Measurements from ENCODE around the gene LRRK2. TPM values are rescaled to one million over a fixed set of nuclear protein-coding genes. Genes with fewer than 3 reads are reported as not detected.
"Not testable (repeated sequence)": the region's sequence is repeated elsewhere in the genome, so short reads cannot be mapped to it uniquely, and the experiment has no call there.

The LRRK2 gene
- total and polyA plus RNA-seq, 5 experiments from 2014 or later: 0.05 to 1.7 (median 0.75) TPM; not detected in 1

GRCh38 chr12:40338621-40339020, 113.8 kb downstream of the LRRK2 start:
- no peak for ATAC-seq
- H3K4me3 Mint-ChIP-seq: no peak overlapping the region

GRCh38 chr12:40342010-40342409, 117.2 kb downstream of the LRRK2 start:
- POLR2A ChIA-PET: no interaction called here
- no peaks in the 10 kb centered on the region for H3K36me3 Mint-ChIP-seq

More at GRCh38 chr12:40338621-40339020, 113.8 kb downstream of the LRRK2 start:
- Mint-ChIP-seq H3K27ac (no peak overlapping the region), H3K36me3 (no peaks in the 10 kb centered on the region), H3K27me3 (peaks cover 0 to 4% (median 0%) of the 10 kb centered on the region in 5 donors), H3K9me3 (peaks cover 0 to 6% (median 0%) of the 10 kb centered on the region in 9 donors), H3K4me1 (no peaks in the 10 kb centered on the region)
- no peak for DNase-seq
- POLR2A ChIA-PET: no interaction called here

GRCh38 chr12:40343124-40343523, 118.3 kb downstream of the LRRK2 start:
- Mint-ChIP-seq H3K4me3 (no peak overlapping the region), H3K4me1 (no peaks in the 10 kb centered on the region), H3K27ac (no peak overlapping the region), H3K27me3 (no peaks in the 10 kb centered on the region), H3K9me3 (no peaks in the 10 kb centered on the region), H3K36me3 (no peaks in the 10 kb centered on the region)
- POLR2A ChIA-PET: no interaction called here
- ATAC-seq: no peak
- DNase-seq: no peak

More at GRCh38 chr12:40342010-40342409, 117.2 kb downstream of the LRRK2 start:
- no peak overlapping the region for H3K4me3 Mint-ChIP-seq
- no peaks in the 10 kb centered on the region for H3K27me3 Mint-ChIP-seq
- no peak for ATAC-seq
- no peaks in the 10 kb centered on the region for H3K9me3 Mint-ChIP-seq
- no peaks in the 10 kb centered on the region for H3K4me1 Mint-ChIP-seq
- DNase-seq: no peak
- no peak overlapping the region for H3K27ac Mint-ChIP-seq

- POLR2A ChIA-PET: no interaction called here
- Mint-ChIP-seq H3K4me3 (no peak overlapping the region), H3K4me1 (no peaks in the 10 kb centered on the region), H3K27me3 (no peaks in the 10 kb centered on the region), H3K36me3 (no peaks in the 10 kb centered on the region), H3K9me3 (no peaks in the 10 kb centered on the region), H3K27ac (no peak overlapping the region)
- ATAC-seq (no peak), DNase-seq (no peak)
Measured at GRCh38 chr12:40344312-40344711, 119.5 kb downstream of the LRRK2 start.

GRCh38 chr12:40351976-40352375, 127.2 kb downstream of the LRRK2 start:
- Mint-ChIP-seq H3K4me1 (no peaks in the 10 kb centered on the region), H3K4me3 (no peak overlapping the region), H3K27me3 (no peaks in the 10 kb centered on the region), H3K9me3 (peaks cover 0 to 9% (median 5%) of the 10 kb centered on the region in 9 donors), H3K36me3 (no peaks in the 10 kb centered on the region), H3K27ac (no peak overlapping the region)
- DNase-seq (no peak), ATAC-seq (no peak)
- POLR2A ChIA-PET: no interaction called here

- H3K27ac Mint-ChIP-seq: no peak overlapping the region
- peaks cover 0 to 6% (median 0%) of the 10 kb centered on the region in 9 donors for H3K9me3 Mint-ChIP-seq
- no peak overlapping the region for H3K4me3 Mint-ChIP-seq
- no peaks in the 10 kb centered on the region for H3K4me1 Mint-ChIP-seq
- DNase-seq: no peak
- H3K27me3 Mint-ChIP-seq: no peaks in the 10 kb centered on the region
- POLR2A ChIA-PET: no interaction called here
- H3K36me3 Mint-ChIP-seq: no peaks in the 10 kb centered on the region
- no peak for ATAC-seq
Measured at GRCh38 chr12:40375076-40375475, 150.3 kb downstream of the LRRK2 start.

- Mint-ChIP-seq H3K4me1 (no peaks in the 10 kb centered on the region), H3K27me3 (no peaks in the 10 kb centered on the region), H3K36me3 (no peaks in the 10 kb centered on the region), H3K4me3 (no peak overlapping the region), H3K27ac (no peak overlapping the region), H3K9me3 (peaks cover 0 to 6% (median 0%) of the 10 kb centered on the region in 9 donors)
- POLR2A ChIA-PET: no interaction called here
- DNase-seq (no peak), ATAC-seq (no peak)
Measured at GRCh38 chr12:40376533-40377267, 151.9 kb downstream of the LRRK2 start.

- Mint-ChIP-seq H3K9me3 (peaks cover 0 to 6% (median 0%) of the 10 kb centered on the region in 9 donors), H3K27ac (no peak overlapping the region), H3K4me1 (no peaks in the 10 kb centered on the region), H3K27me3 (no peaks in the 10 kb centered on the region), H3K36me3 (no peaks in the 10 kb centered on the region), H3K4me3 (no peak overlapping the region)
- POLR2A ChIA-PET: no interaction called here
- no peak for ATAC-seq
- no peak for DNase-seq
Measured at GRCh38 chr12:40378691-40379090, 153.9 kb downstream of the LRRK2 start.

- DNase-seq (no peak), ATAC-seq (no peak)
- Mint-ChIP-seq H3K27me3 (no peaks in the 10 kb centered on the region), H3K9me3 (peaks cover 0 to 5% (median 0%) of the 10 kb centered on the region in 9 donors), H3K36me3 (no peaks in the 10 kb centered on the region), H3K4me3 (no peak overlapping the region), H3K27ac (no peak overlapping the region), H3K4me1 (no peaks in the 10 kb centered on the region)
- POLR2A ChIA-PET: no interaction called here
Measured at GRCh38 chr12:40382217-40382616, 157.4 kb downstream of the LRRK2 start.

- POLR2A ChIA-PET, DNase-seq, ATAC-seq, H3K4me3 Mint-ChIP-seq, H3K36me3 Mint-ChIP-seq, H3K27ac Mint-ChIP-seq, H3K4me1 Mint-ChIP-seq, H3K27me3 Mint-ChIP-seq, H3K9me3 Mint-ChIP-seq: not testable (repeated sequence)
Measured at GRCh38 chr12:40387279-40387678, 162.5 kb downstream of the LRRK2 start.

GRCh38 chr12:40390980-40391379, 166.2 kb downstream of the LRRK2 start:
- Mint-ChIP-seq H3K27me3 (no peaks in the 10 kb centered on the region), H3K4me1 (peaks cover 0 to 1% (median 0%) of the 10 kb centered on the region in 4 donors), H3K4me3 (no peak overlapping the region), H3K27ac (no peak overlapping the region), H3K9me3 (peaks cover 0 to 5% (median 0%) of the 10 kb centered on the region in 9 donors), H3K36me3 (no peaks in the 10 kb centered on the region)
- DNase-seq: no peak
- ATAC-seq: no peak
- POLR2A ChIA-PET: no interaction called here

- no peaks in the 10 kb centered on the region for H3K27me3 Mint-ChIP-seq
- no peaks in the 10 kb centered on the region for H3K36me3 Mint-ChIP-seq
- DNase-seq (no peak), ATAC-seq (no peak)
- H3K27ac Mint-ChIP-seq: no peak overlapping the region
- POLR2A ChIA-PET: no interaction called here
- H3K9me3 Mint-ChIP-seq: peaks cover 0 to 5% (median 0%) of the 10 kb centered on the region in 9 donors
- H3K4me1 Mint-ChIP-seq: peaks cover 0 to 1% (median 0%) of the 10 kb centered on the region in 4 donors
- no peak overlapping the region for H3K4me3 Mint-ChIP-seq
Measured at GRCh38 chr12:40393026-40393425, 168.2 kb downstream of the LRRK2 start.

- Mint-ChIP-seq H3K4me1 (peaks cover 0 to 1% (median 0%) of the 10 kb centered on the region in 4 donors), H3K27ac (no peak overlapping the region)
- ATAC-seq: no peak
Measured at GRCh38 chr12:40399656-40400055, 174.9 kb downstream of the LRRK2 start.

GRCh38 chr12:40405419-40405818, 180.6 kb downstream of the LRRK2 start:
- DNase-seq: no peak
- no peaks in the 10 kb centered on the region for H3K4me1 Mint-ChIP-seq
- no peak for ATAC-seq
- H3K27ac Mint-ChIP-seq: no peak overlapping the region
- POLR2A ChIA-PET: no interaction called here
- no peaks in the 10 kb centered on the region for H3K36me3 Mint-ChIP-seq
- H3K9me3 Mint-ChIP-seq: peaks cover 0 to 3% (median 0%) of the 10 kb centered on the region in 9 donors
- H3K27me3 Mint-ChIP-seq: no peaks in the 10 kb centered on the region
- no peak overlapping the region for H3K4me3 Mint-ChIP-seq

More at GRCh38 chr12:40399656-40400055, 174.9 kb downstream of the LRRK2 start:
- no peaks in the 10 kb centered on the region for H3K36me3 Mint-ChIP-seq
- no peaks in the 10 kb centered on the region for H3K27me3 Mint-ChIP-seq
- POLR2A ChIA-PET: no interaction called here
- DNase-seq: no peak
- no peak overlapping the region for H3K4me3 Mint-ChIP-seq
- peaks cover 0 to 2% (median 0%) of the 10 kb centered on the region in 9 donors for H3K9me3 Mint-ChIP-seq

Data from naive thymus-derived CD8-positive, alpha-beta T cell (primary cell).